Thymus (tissue), 11 donors: ENCODE results near the gene SLC45A2. TPM values are rescaled to one million over a fixed set of nuclear protein-coding genes. Genes with fewer than 3 reads are reported as not detected.

Experiments
- DNase-seq, 9 donors: peaks; one replicate each; pipeline ENCODE4 v3.0.0-alpha.2; 2013; ENCODE audit warnings: low spot score in 9 of 9, low read depth in 6 of 9, missing footprints in 1 of 9
- H3K27ac ChIP-seq, 2 donors: one replicate each; pipeline ENCODE4 v1.5.1; 2013; ENCODE audit warnings: control low read depth in 1 of 2, low read depth in 1 of 2, low read length in 1 of 2, mild to moderate bottlenecking in 1 of 2, moderate library complexity in 1 of 2
- H3K27me3 ChIP-seq, 2 donors: one replicate each; pipeline ENCODE4 v1.5.1; 2013; ENCODE audit warnings: low read length in 1 of 2; ENCODE audit not compliant: control insufficient read depth in 2 of 2, insufficient read depth in 1 of 2
- H3K36me3 ChIP-seq, 2 donors: one replicate each; pipeline ENCODE4 v1.5.1; 2013; ENCODE audit warnings: low read length in 1 of 2, mild to moderate bottlenecking in 1 of 2, moderate library complexity in 1 of 2; ENCODE audit not compliant: control insufficient read depth in 2 of 2, insufficient read depth in 2 of 2
- H3K4me1 ChIP-seq, 2 donors: one replicate each; pipeline ENCODE4 v1.5.1; 2013; ENCODE audit warnings: low read length in 2 of 2; ENCODE audit not compliant: control insufficient read depth in 2 of 2, insufficient read depth in 2 of 2
- H3K4me3 ChIP-seq, 2 donors: one replicate each; pipeline ENCODE4 v1.5.1; 2013; ENCODE audit warnings: low read length in 2 of 2, control low read depth in 1 of 2, mild to moderate bottlenecking in 1 of 2
- H3K9me3 ChIP-seq, 2 donors: one replicate each; pipeline ENCODE4 v1.5.1; 2013; ENCODE audit warnings: low read length in 1 of 2, mild to moderate bottlenecking in 1 of 2; ENCODE audit not compliant: control insufficient read depth in 2 of 2, insufficient read depth in 1 of 2
- WGBS: extraction: QIAGEN DNeasy Blood & Tissue Kit; methylation state at CpG from one replicate; pipeline ENCODE4 v1.1.7; 2013; 5-methylcytosine and 5-hydroxymethylcytosine counted together
- polyA plus RNA-seq: library from polyadenylated mRNA; stranded (reverse); fragments of 200-250 nt; gene quantifications from one replicate; pipeline ENCODE4 v1.2.3, GENCODE V29; 2013
- total RNA-seq: library from RNA; stranded (reverse); fragments of 120-200 nt; gene quantifications from one replicate; pipeline ENCODE4 v1.2.4, GENCODE V29; 2013
- donor health status: healthy.

The SLC45A2 gene
- total and polyA plus RNA-seq, 2 donors, result 0.05 TPM; not detected in 1

- H3K36me3 ChIP-seq, result no peaks in the 10 kb centered on the region
- no peak overlapping the region for H3K27ac ChIP-seq
- H3K4me1 ChIP-seq, result no peaks in the 10 kb centered on the region
- no peaks in the 10 kb centered on the region for H3K27me3 ChIP-seq
- peaks cover 0 to 1% of the 10 kb centered on the region in 2 donors for H3K9me3 ChIP-seq
- 96% methylated on average over 3 of the region's 3 CpGs for WGBS
- H3K4me3 ChIP-seq, result no peak overlapping the region
- no peak for DNase-seq
Measured at GRCh38 chr5:33980030-33980429, 4.5 kb downstream of the SLC45A2 start.

- Histone ChIP-seq H3K9me3 (peaks cover 0 to 1% of the 10 kb centered on the region in 2 donors), H3K27ac (no peak overlapping the region), H3K4me3 (no peak overlapping the region), H3K4me1 (peaks cover 0 to 4% of the 10 kb centered on the region in 2 donors), H3K36me3 (no peaks in the 10 kb centered on the region), H3K27me3 (no peaks in the 10 kb centered on the region)
- 99% methylated on average over 1 of the region's 1 CpG for WGBS
- DNase-seq, result no peak
Measured at GRCh38 chr5:33978306-33978705, 6.2 kb downstream of the SLC45A2 start.

GRCh38 chr5:33976307-33976706, 8.2 kb downstream of the SLC45A2 start:
- peaks cover 0 to 1% of the 10 kb centered on the region in 2 donors for H3K9me3 ChIP-seq
- H3K27ac ChIP-seq, result no peak overlapping the region
- 88% methylated on average over 1 of the region's 1 CpG for WGBS
- DNase-seq, result no peak
- no peaks in the 10 kb centered on the region for H3K27me3 ChIP-seq
- H3K36me3 ChIP-seq, result no peaks in the 10 kb centered on the region
- H3K4me1 ChIP-seq, result peaks cover 0 to 4% of the 10 kb centered on the region in 2 donors
- H3K4me3 ChIP-seq, result no peak overlapping the region

- DNase-seq, result no peak
- no peak overlapping the region for H3K4me3 ChIP-seq
- no peaks in the 10 kb centered on the region for H3K27me3 ChIP-seq
- peaks cover 0 to under 1% of the 10 kb centered on the region in 2 donors for H3K9me3 ChIP-seq
- no peaks in the 10 kb centered on the region for H3K36me3 ChIP-seq
- 89% methylated on average over 5 of the region's 5 CpGs for WGBS
- no peak overlapping the region for H3K27ac ChIP-seq
- peaks cover 0 to 4% of the 10 kb centered on the region in 2 donors for H3K4me1 ChIP-seq
Measured at GRCh38 chr5:33975852-33976251, 8.6 kb downstream of the SLC45A2 start.

GRCh38 chr5:33973271-33973670, 11.2 kb downstream of the SLC45A2 start:
- Histone ChIP-seq H3K9me3 (no peaks in the 10 kb centered on the region), H3K4me1 (peaks cover 0 to 4% of the 10 kb centered on the region in 2 donors), H3K27ac (no peak overlapping the region), H3K36me3 (no peaks in the 10 kb centered on the region), H3K4me3 (no peak overlapping the region), H3K27me3 (no peaks in the 10 kb centered on the region)
- DNase-seq, result peak in 4 of 9 donors; percentile 4 to 53 (median 14)
- WGBS, result 51% methylated on average over 2 of the region's 2 CpGs

GRCh38 chr5:33969572-33970452, 14.7 kb downstream of the SLC45A2 start:
- H3K27ac ChIP-seq, result no peak overlapping the region
- peak in 4 of 9 donors; percentile 15 to 52 (median 28) for DNase-seq
- no peak overlapping the region for H3K4me3 ChIP-seq
- no peaks in the 10 kb centered on the region for H3K27me3 ChIP-seq
- WGBS, result 56% methylated on average over 10 of the region's 10 CpGs
- no peaks in the 10 kb centered on the region for H3K36me3 ChIP-seq
- no peaks in the 10 kb centered on the region for H3K9me3 ChIP-seq
- H3K4me1 ChIP-seq, result peaks cover 0 to 4% of the 10 kb centered on the region in 2 donors

- DNase-seq, result no peak
- 92% methylated on average over 3 of the region's 3 CpGs for WGBS
- Histone ChIP-seq H3K4me1 (no peaks in the 10 kb centered on the region), H3K9me3 (no peaks in the 10 kb centered on the region), H3K27me3 (no peaks in the 10 kb centered on the region), H3K36me3 (no peaks in the 10 kb centered on the region), H3K27ac (no peak overlapping the region), H3K4me3 (no peak overlapping the region)
Measured at GRCh38 chr5:33968211-33969005, 16.1 kb downstream of the SLC45A2 start.

GRCh38 chr5:33966805-33967204, 17.7 kb downstream of the SLC45A2 start:
- DNase-seq, result no peak
- 96% methylated on average over 2 of the region's 2 CpGs for WGBS

GRCh38 chr5:33964132-33964700, 20.3 kb downstream of the SLC45A2 start:
- 50% methylated on average over 2 of the region's 2 CpGs for WGBS
- no peak for DNase-seq
- Histone ChIP-seq H3K27me3 (no peaks in the 10 kb centered on the region), H3K36me3 (no peaks in the 10 kb centered on the region), H3K4me1 (no peaks in the 10 kb centered on the region), H3K4me3 (no peak overlapping the region), H3K27ac (no peak overlapping the region), H3K9me3 (no peaks in the 10 kb centered on the region)

More at GRCh38 chr5:33966805-33967204, 17.7 kb downstream of the SLC45A2 start:
- Histone ChIP-seq H3K36me3 (no peaks in the 10 kb centered on the region), H3K27ac (no peak overlapping the region), H3K4me1 (no peaks in the 10 kb centered on the region), H3K27me3 (no peaks in the 10 kb centered on the region), H3K9me3 (no peaks in the 10 kb centered on the region), H3K4me3 (no peak overlapping the region)
